RWPE2 (cell line): ENCODE data around the gene TMEM108.
"Not testable (repeated sequence)": the region's sequence is repeated elsewhere in the genome, so short reads cannot be mapped to it uniquely, and the experiment has no call there.

ENCODE experiments used
- ATAC-seq: fragments of 200-7000 bp; cut with Tn5 transposase; 3 replicates; pipeline ENCODE4 v1.9.1; 2021; ENCODE audit warnings: low read depth
- DNase-seq: peaks from one replicate; pipeline ENCODE4 v3.0.0-alpha.2; 2020; ENCODE audit warnings: low spot score
- H3K27ac ChIP-seq: fragments of 450-650 bp; 2 replicates; pipeline ENCODE4 v1.5.1; 2017; ENCODE audit warnings: mild to moderate bottlenecking; ENCODE audit not compliant: poor library complexity, severe bottlenecking
- H3K27me3 ChIP-seq: fragments of 250-450 bp; sonication (Bioruptor Pico); 2 replicates; pipeline ENCODE4 v1.5.1; 2021; ENCODE audit warnings: mild to moderate bottlenecking, moderate library complexity; ENCODE audit not compliant: insufficient read depth, poor library complexity, severe bottlenecking
- H3K36me3 ChIP-seq: fragments of 250-450 bp; sonication (Bioruptor Pico); 2 replicates; pipeline ENCODE4 v1.5.1; 2020; ENCODE audit warnings: low read depth, mild to moderate bottlenecking, moderate library complexity
- H3K4me1 ChIP-seq: fragments of 250-450 bp; sonication (Bioruptor Pico); 2 replicates; pipeline ENCODE4 v1.5.1; 2021; ENCODE audit warnings: mild to moderate bottlenecking, moderate library complexity; ENCODE audit not compliant: insufficient read depth, poor library complexity, severe bottlenecking
- H3K4me3 ChIP-seq: fragments of 250-450 bp; sonication (Bioruptor Pico); 2 replicates; pipeline ENCODE4 v1.5.1; 2021; ENCODE audit warnings: mild to moderate bottlenecking, moderate library complexity; ENCODE audit not compliant: severe bottlenecking
- H3K9me3 ChIP-seq: fragments of 250-450 bp; sonication (Bioruptor Pico); 2 replicates; pipeline ENCODE4 v1.5.1; 2021; ENCODE audit warnings: mild to moderate bottlenecking, moderate library complexity; ENCODE audit not compliant: severe bottlenecking
- TF ChIP-seq, protein P1 (sequence below): fragments of 450-650 bp; IDR thresholded peaks from one replicate; pipeline ENCODE4 v1.5.1; 2017; ENCODE audit warnings: mild to moderate bottlenecking, moderate library complexity; ENCODE audit not compliant: poor library complexity, severe bottlenecking

Gene TMEM108

DNA sequence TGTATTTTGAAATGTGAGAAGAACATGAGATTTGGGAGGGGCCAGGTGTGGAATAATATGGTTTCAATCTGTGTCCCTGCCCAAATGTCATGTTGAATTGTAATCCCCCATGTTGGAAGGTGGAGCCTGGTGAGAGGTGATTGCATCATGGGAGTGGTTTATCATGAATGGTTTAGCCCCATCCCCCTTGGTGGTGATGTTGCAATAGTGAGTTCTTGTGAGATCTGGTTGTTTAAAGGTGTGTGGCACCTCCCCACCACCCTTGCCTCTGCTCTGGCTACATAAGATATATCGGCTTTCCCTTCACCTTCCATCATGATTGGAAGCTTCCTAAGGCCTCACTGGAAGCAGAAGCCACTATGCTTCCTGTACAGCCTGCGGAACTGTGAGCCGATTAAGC lies 23.9 kb upstream of the TMEM108 start:
- H3K27me3 ChIP-seq: no peaks in the 10 kb centered on the region
- no peak overlapping the region for H3K27ac ChIP-seq
- H3K4me3 ChIP-seq: no peak overlapping the region
- ATAC-seq (no peak), DNase-seq (no peak)
- no peaks in the 10 kb centered on the region for H3K9me3 ChIP-seq
- H3K36me3 ChIP-seq: no peaks in the 10 kb centered on the region
- H3K4me1 ChIP-seq: no peaks in the 10 kb centered on the region
- TF ChIP-seq, protein P1, sequence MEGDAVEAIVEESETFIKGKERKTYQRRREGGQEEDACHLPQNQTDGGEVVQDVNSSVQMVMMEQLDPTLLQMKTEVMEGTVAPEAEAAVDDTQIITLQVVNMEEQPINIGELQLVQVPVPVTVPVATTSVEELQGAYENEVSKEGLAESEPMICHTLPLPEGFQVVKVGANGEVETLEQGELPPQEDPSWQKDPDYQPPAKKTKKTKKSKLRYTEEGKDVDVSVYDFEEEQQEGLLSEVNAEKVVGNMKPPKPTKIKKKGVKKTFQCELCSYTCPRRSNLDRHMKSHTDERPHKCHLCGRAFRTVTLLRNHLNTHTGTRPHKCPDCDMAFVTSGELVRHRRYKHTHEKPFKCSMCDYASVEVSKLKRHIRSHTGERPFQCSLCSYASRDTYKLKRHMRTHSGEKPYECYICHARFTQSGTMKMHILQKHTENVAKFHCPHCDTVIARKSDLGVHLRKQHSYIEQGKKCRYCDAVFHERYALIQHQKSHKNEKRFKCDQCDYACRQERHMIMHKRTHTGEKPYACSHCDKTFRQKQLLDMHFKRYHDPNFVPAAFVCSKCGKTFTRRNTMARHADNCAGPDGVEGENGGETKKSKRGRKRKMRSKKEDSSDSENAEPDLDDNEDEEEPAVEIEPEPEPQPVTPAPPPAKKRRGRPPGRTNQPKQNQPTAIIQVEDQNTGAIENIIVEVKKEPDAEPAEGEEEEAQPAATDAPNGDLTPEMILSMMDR: no peak

DNA sequence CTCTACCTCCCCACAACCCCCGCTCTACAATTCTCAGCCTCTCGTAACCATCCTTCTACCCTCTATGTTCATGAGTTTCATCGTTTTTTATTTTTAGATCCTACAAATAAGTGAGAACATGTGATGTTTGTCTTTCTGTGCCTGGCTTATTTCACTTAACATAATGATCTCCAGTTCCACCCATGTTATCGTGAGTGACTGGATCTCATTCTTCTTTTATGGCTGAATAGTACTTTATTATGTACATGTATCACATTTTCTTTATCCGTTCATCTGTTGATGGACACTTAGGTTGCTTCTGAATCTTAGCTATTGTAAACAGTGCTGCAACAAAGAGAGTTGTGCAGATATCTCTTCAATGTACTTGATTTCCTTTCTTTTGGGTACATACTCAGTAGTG lies 22.6 kb upstream of the TMEM108 start:
- not testable (repeated sequence) for H3K36me3 ChIP-seq, H3K27ac ChIP-seq, H3K4me1 ChIP-seq, H3K4me3 ChIP-seq, H3K27me3 ChIP-seq, ATAC-seq, H3K9me3 ChIP-seq, DNase-seq

DNA sequence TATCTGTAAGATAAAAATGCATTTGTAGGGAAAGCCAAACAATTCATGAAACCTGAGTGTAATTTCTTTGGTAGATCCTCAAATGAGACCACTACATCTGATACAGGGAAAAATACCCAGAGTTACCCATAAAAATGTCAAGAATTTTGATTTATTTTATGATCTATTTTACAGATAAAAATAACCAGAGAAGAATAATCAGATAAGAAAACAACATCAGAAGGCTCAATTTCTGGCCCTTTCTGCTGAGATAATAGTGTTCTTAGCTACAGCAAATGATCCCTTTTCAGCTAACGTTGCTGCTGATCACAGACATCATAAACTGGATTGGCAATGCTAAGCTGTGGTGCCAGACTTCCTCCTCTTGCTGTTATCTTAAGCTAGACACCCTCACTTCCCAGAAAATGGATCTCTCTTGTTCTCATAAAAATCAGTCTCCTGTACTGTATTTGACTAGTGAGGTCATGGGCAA lies 21.3 kb upstream of the TMEM108 start:
- TF ChIP-seq, protein P1: no peak
- Histone ChIP-seq H3K27ac (no peak overlapping the region), H3K27me3 (no peaks in the 10 kb centered on the region), H3K36me3 (no peaks in the 10 kb centered on the region), H3K4me1 (no peaks in the 10 kb centered on the region), H3K4me3 (no peak overlapping the region), H3K9me3 (no peaks in the 10 kb centered on the region)
- ATAC-seq (no peak), DNase-seq (no peak)

DNA sequence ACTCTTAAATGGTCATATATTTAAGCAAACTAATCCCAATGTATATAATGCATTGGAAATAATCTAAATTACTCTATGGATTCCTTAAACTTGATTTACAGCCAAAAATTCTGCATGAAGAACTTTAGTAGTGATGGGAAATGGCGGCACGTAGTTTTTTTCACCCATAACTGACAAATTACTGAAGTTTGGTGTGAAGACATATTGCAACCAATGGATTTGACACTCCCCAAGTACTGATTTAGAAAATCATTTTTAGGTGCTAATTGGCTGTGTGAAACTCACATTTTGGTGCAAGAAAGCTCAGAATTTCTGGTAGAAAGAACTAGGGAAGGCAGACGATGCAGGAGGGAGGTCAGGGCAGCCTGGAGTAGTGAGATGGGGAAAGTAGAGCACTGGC lies 19.3 kb upstream of the TMEM108 start:
- H3K36me3 ChIP-seq: no peaks in the 10 kb centered on the region
- no peak overlapping the region for H3K27ac ChIP-seq
- ATAC-seq: no peak
- DNase-seq: no peak
- H3K9me3 ChIP-seq: no peaks in the 10 kb centered on the region
- H3K4me1 ChIP-seq: no peaks in the 10 kb centered on the region
- TF ChIP-seq, protein P1: no peak
- no peaks in the 10 kb centered on the region for H3K27me3 ChIP-seq
- no peak overlapping the region for H3K4me3 ChIP-seq

DNA sequence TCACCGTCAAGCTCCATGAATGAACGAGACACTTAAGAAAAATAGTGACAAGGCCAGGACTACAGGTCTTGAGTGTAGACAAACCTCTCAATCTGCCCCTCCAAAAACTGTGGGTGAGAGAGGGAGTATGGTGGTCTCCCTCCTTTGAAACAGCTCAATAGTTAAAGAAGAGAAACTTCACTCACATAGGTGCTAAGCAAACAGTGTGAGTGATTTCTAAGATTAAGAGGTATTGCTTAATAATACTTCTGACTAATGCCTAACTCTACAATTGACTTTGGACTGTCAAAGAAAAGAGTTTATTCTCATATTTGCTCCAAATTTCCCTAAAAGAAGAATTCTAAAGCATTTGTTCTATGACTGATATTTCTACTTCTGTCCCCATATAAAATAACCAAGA lies 17.0 kb upstream of the TMEM108 start:
- Histone ChIP-seq H3K4me3 (no peak overlapping the region), H3K4me1 (no peaks in the 10 kb centered on the region), H3K9me3 (no peaks in the 10 kb centered on the region), H3K27me3 (peaks cover 3% of the 10 kb centered on the region), H3K27ac (no peak overlapping the region), H3K36me3 (no peaks in the 10 kb centered on the region)
- DNase-seq: no peak
- ATAC-seq: no peak
- TF ChIP-seq, protein P1: no peak
